Neural progenitor cell (in vitro differentiated cells): Measurements from ENCODE around the gene AHI1. TPM values are rescaled to one million over a fixed set of nuclear protein-coding genes. Genes with fewer than 3 reads are reported as not detected.

Source experiments
- DNase-seq: peaks from one replicate; pipeline ENCODE4 v3.0.0-alpha.2; 2016; ENCODE audit warnings: low spot score
- H2AFZ ChIP-seq: fragments of 200-600 bp; sonication (generic); replicated peaks from 2 replicates; pipeline ENCODE4 v1.6.1; 2016; ENCODE audit warnings: antibody characterized with exemption
- H3F3A ChIP-seq: fragments of 200-600 bp; sonication (generic); 2 replicates; pipeline ENCODE4 v1.6.1; 2016; ENCODE audit warnings: antibody characterized with exemption, low read depth
- H3K27ac ChIP-seq: fragments of 200-600 bp; sonication (generic); 2 replicates; pipeline ENCODE4 v1.5.1; 2016; ENCODE audit warnings: mild to moderate bottlenecking
- H3K27me3 ChIP-seq: fragments of 200-600 bp; sonication (generic); 2 replicates; pipeline ENCODE4 v1.6.1; 2016; ENCODE audit warnings: mild to moderate bottlenecking, moderate library complexity
- H3K36me3 ChIP-seq: fragments of 200-600 bp; sonication (generic); 2 replicates; pipeline ENCODE4 v1.5.1; 2016
- H3K4me1 ChIP-seq: fragments of 200-600 bp; sonication (generic); 2 replicates; pipeline ENCODE4 v1.6.1; 2016; ENCODE audit warnings: mixed run types
- H3K4me2 ChIP-seq: fragments of 200-600 bp; sonication (generic); 2 replicates; pipeline ENCODE4 v1.6.1; 2016
- H3K4me3 ChIP-seq: fragments of 200-600 bp; sonication (generic); 2 replicates; pipeline ENCODE4 v1.5.1; 2016
- H3K79me2 ChIP-seq: fragments of 200-600 bp; sonication (generic); 2 replicates; pipeline ENCODE4 v1.6.1; 2016; ENCODE audit warnings: low read depth
- H3K9ac ChIP-seq: fragments of 200-600 bp; sonication (generic); 2 replicates; pipeline ENCODE4 v1.6.1; 2016
- H3K9me3 ChIP-seq: fragments of 200-600 bp; sonication (generic); 2 replicates; pipeline ENCODE4 v1.5.1; 2016; ENCODE audit warnings: low read depth
- H4K20me1 ChIP-seq: fragments of 200-600 bp; sonication (generic); 2 replicates; pipeline ENCODE4 v1.6.1; 2016; ENCODE audit warnings: low read depth
- H3K27ac Mint-ChIP-seq: 3 replicates; pipeline ENCODE4 v1.8.0; 2021; ENCODE audit warnings: mixed read lengths
- H3K27me3 Mint-ChIP-seq: 2 replicates; pipeline ENCODE4 v1.8.0; 2022; ENCODE audit warnings: low read depth, mild to moderate bottlenecking, inconsistent platforms, moderate library complexity, mixed read lengths; ENCODE audit not compliant: insufficient read depth
- H3K36me3 Mint-ChIP-seq: 3 replicates; pipeline ENCODE4 v1.8.0; 2021; ENCODE audit warnings: mixed read lengths
- H3K4me1 Mint-ChIP-seq: 3 replicates; pipeline ENCODE4 v1.8.0; 2021; ENCODE audit warnings: mixed read lengths
- H3K4me3 Mint-ChIP-seq: 3 replicates; pipeline ENCODE4 v1.8.0; 2021; ENCODE audit warnings: mild to moderate bottlenecking, moderate library complexity, mixed read lengths
- H3K9me3 Mint-ChIP-seq: 3 replicates; pipeline ENCODE4 v1.8.0; 2020; ENCODE audit warnings: mixed read lengths
- CTCF ChIP-seq: fragments of 200-600 bp; sonication (generic); IDR thresholded peaks from 2 replicates; pipeline ENCODE4 v1.5.1; 2017; ENCODE audit warnings: antibody characterized with exemption, mild to moderate bottlenecking
- EZH2 ChIP-seq: fragments of 200-600 bp; sonication (generic); IDR thresholded peaks from 2 replicates; pipeline ENCODE4 v1.6.1; 2017; ENCODE audit warnings: antibody characterized with exemption, mild to moderate bottlenecking, moderate library complexity
- EZH2phosphoT487 ChIP-seq: fragments of 200-600 bp; sonication (generic); IDR thresholded peaks from 2 replicates; pipeline ENCODE4 v1.6.1; 2017; ENCODE audit warnings: antibody characterized with exemption
- total RNA-seq: library from RNA; depleted of rRNA; stranded (reverse); fragments of >200 nt; gene quantifications from 2 replicates; pipeline ENCODE4 v1.2.3, GENCODE V29; 2015; ENCODE audit warnings: low replicate concordance

AHI1 gene
- total RNA-seq, 1 donor from 2014 or later: 26.2 TPM

GRCh38 chr6:135522965-135523692 lies 25.6 kb upstream of the AHI1 start:
- no peaks in the 10 kb centered on the region for H3K4me1 ChIP-seq
- H3K36me3 ChIP-seq: no peaks in the 10 kb centered on the region
- Mint-ChIP-seq H3K4me3 (no peak overlapping the region), H3K27me3 (no peaks in the 10 kb centered on the region), H3K9me3 (no peaks in the 10 kb centered on the region), H3K4me1 (no peaks in the 10 kb centered on the region), H3K27ac (no peak overlapping the region), H3K36me3 (peaks cover 3% of the 10 kb centered on the region)
- no peak overlapping the region for H3K9ac ChIP-seq
- H4K20me1 ChIP-seq: no peaks in the 10 kb centered on the region
- H3K4me2 ChIP-seq: no peak overlapping the region
- no peak overlapping the region for H3K4me3 ChIP-seq
- no peak for DNase-seq
- no peaks in the 10 kb centered on the region for H3K79me2 ChIP-seq
- no peak overlapping the region for H3K27ac ChIP-seq
- H3F3A ChIP-seq: no peaks in the 10 kb centered on the region
- H2AFZ ChIP-seq: no peak overlapping the region
- no peaks in the 10 kb centered on the region for H3K27me3 ChIP-seq
- TF ChIP-seq EZH2: no peak
- no peaks in the 10 kb centered on the region for H3K9me3 ChIP-seq

- Histone ChIP-seq H3F3A (no peaks in the 10 kb centered on the region), H3K36me3 (no peaks in the 10 kb centered on the region), H3K9me3 (no peaks in the 10 kb centered on the region), H2AFZ (no peak overlapping the region), H3K79me2 (no peaks in the 10 kb centered on the region), H3K9ac (no peak overlapping the region), H4K20me1 (no peaks in the 10 kb centered on the region), H3K4me1 (no peaks in the 10 kb centered on the region), H3K4me3 (no peak overlapping the region), H3K4me2 (no peak overlapping the region), H3K27ac (no peak overlapping the region), H3K27me3 (no peaks in the 10 kb centered on the region)
- H3K27ac Mint-ChIP-seq: no peak overlapping the region
- TF ChIP-seq EZH2: no peak
- no peak for TF ChIP-seq CTCF
- no peak for TF ChIP-seq EZH2phosphoT487
- peaks cover 3% of the 10 kb centered on the region for H3K36me3 Mint-ChIP-seq
- no peaks in the 10 kb centered on the region for H3K4me1 Mint-ChIP-seq
- H3K4me3 Mint-ChIP-seq: no peak overlapping the region
- peaks cover 9% of the 10 kb centered on the region for H3K9me3 Mint-ChIP-seq
- H3K27me3 Mint-ChIP-seq: no peaks in the 10 kb centered on the region
- DNase-seq: no peak
Measured at GRCh38 chr6:135521431-135521830, 23.9 kb upstream of the AHI1 start.

GRCh38 chr6:135520781-135521180 lies 23.2 kb upstream of the AHI1 start:
- Histone ChIP-seq H3K27me3 (no peaks in the 10 kb centered on the region), H3K9me3 (no peaks in the 10 kb centered on the region), H3F3A (no peaks in the 10 kb centered on the region), H4K20me1 (no peaks in the 10 kb centered on the region), H3K9ac (no peak overlapping the region), H3K4me1 (no peaks in the 10 kb centered on the region), H3K36me3 (no peaks in the 10 kb centered on the region), H3K27ac (no peak overlapping the region), H3K4me3 (no peak overlapping the region), H3K79me2 (no peaks in the 10 kb centered on the region), H3K4me2 (no peak overlapping the region), H2AFZ (no peak overlapping the region)
- no peaks in the 10 kb centered on the region for H3K4me1 Mint-ChIP-seq
- H3K27me3 Mint-ChIP-seq: no peaks in the 10 kb centered on the region
- no peak overlapping the region for H3K27ac Mint-ChIP-seq
- no peak overlapping the region for H3K4me3 Mint-ChIP-seq
- DNase-seq: no peak
- peaks cover 9% of the 10 kb centered on the region for H3K9me3 Mint-ChIP-seq
- no peak for TF ChIP-seq EZH2phosphoT487
- TF ChIP-seq EZH2: no peak
- no peak for TF ChIP-seq CTCF
- H3K36me3 Mint-ChIP-seq: peaks cover 3% of the 10 kb centered on the region

- Mint-ChIP-seq H3K36me3 (peaks cover 3% of the 10 kb centered on the region), H3K27me3 (no peaks in the 10 kb centered on the region), H3K4me3 (no peak overlapping the region), H3K27ac (no peak overlapping the region), H3K4me1 (no peaks in the 10 kb centered on the region), H3K9me3 (peaks cover 9% of the 10 kb centered on the region)
- Histone ChIP-seq H3K79me2 (no peaks in the 10 kb centered on the region), H3K27me3 (no peaks in the 10 kb centered on the region), H3K4me1 (peaks cover 7% of the 10 kb centered on the region), H4K20me1 (no peaks in the 10 kb centered on the region), H3K36me3 (no peaks in the 10 kb centered on the region), H2AFZ (no peak overlapping the region), H3F3A (no peaks in the 10 kb centered on the region), H3K9me3 (no peaks in the 10 kb centered on the region), H3K9ac (no peak overlapping the region), H3K27ac (no peak overlapping the region), H3K4me3 (no peak overlapping the region), H3K4me2 (no peak overlapping the region)
- no peak for DNase-seq
- no peak for TF ChIP-seq CTCF
- TF ChIP-seq EZH2phosphoT487: no peak
- no peak for TF ChIP-seq EZH2
Measured at GRCh38 chr6:135519348-135519747, 21.8 kb upstream of the AHI1 start.
